Endothelial cell of umbilical vein (primary cell): ENCODE measurements around the gene POU1F1.
"Not testable (repeated sequence)": the region's sequence is repeated elsewhere in the genome, so short reads cannot be mapped to it uniquely, and the experiment has no call there.

Source experiments
- EZH2 ChIP-seq: IDR thresholded peaks from 2 replicates; pipeline ENCODE4 v1.6.1; 2012; ENCODE audit warnings: borderline replicate concordance, low read depth, mild to moderate bottlenecking, moderate library complexity, low read length, inconsistent platforms; ENCODE audit not compliant: severe bottlenecking
- POLR2A ChIP-seq: IDR thresholded peaks from 2 replicates; pipeline ENCODE4 v1.6.1; 2012; ENCODE audit warnings: low read depth, mild to moderate bottlenecking, control low read depth, low read length
- TF ChIP-seq, protein P1 (sequence below), 2 donors: IDR thresholded peaks; 1 replicate in 1 of 2; 2 replicates in 1 of 2; pipeline ENCODE4 v1.5.1; 2011; ENCODE audit warnings: low read length in 2 of 2, mild to moderate bottlenecking in 2 of 2, moderate library complexity in 2 of 2, control low read depth in 1 of 2, inconsistent platforms in 1 of 2, low read depth in 1 of 2; ENCODE audit not compliant: insufficient read depth in 1 of 2; ENCODE audit errors: extremely low read depth in 1 of 2

DNA sequence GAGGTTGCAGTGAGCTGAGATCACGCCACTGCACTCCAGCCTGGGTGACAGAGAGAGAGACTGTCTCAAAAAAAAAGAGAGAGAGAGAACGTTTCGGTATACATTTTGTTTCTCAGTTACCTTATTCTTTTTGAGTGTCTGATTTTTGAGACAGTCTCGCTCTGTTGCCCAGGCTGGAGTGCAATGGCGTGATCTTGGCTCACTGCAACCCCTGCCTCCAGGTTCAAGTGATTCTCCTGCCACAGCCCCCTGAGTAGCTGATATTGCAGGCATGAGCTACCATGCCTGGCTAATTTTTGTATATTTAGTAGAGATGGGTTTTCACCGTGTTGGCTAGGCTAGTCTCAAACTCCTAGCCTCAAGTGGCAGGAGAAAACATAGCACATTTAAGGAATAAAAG is 28.2 kb downstream of the POU1F1 start:
- TF ChIP-seq EZH2, POLR2A: not testable (repeated sequence)
- TF ChIP-seq, protein P1, sequence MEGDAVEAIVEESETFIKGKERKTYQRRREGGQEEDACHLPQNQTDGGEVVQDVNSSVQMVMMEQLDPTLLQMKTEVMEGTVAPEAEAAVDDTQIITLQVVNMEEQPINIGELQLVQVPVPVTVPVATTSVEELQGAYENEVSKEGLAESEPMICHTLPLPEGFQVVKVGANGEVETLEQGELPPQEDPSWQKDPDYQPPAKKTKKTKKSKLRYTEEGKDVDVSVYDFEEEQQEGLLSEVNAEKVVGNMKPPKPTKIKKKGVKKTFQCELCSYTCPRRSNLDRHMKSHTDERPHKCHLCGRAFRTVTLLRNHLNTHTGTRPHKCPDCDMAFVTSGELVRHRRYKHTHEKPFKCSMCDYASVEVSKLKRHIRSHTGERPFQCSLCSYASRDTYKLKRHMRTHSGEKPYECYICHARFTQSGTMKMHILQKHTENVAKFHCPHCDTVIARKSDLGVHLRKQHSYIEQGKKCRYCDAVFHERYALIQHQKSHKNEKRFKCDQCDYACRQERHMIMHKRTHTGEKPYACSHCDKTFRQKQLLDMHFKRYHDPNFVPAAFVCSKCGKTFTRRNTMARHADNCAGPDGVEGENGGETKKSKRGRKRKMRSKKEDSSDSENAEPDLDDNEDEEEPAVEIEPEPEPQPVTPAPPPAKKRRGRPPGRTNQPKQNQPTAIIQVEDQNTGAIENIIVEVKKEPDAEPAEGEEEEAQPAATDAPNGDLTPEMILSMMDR (IDR thresholded peaks at IDR 0.05; ENCODE audit: extremely low read depth in 1 of 2, insufficient read depth in 1 of 2, low read depth in 1 of 2, low read length in 2 of 2), result not testable (repeated sequence)
